ENCODE results near the gene ZNF337.

DNA sequence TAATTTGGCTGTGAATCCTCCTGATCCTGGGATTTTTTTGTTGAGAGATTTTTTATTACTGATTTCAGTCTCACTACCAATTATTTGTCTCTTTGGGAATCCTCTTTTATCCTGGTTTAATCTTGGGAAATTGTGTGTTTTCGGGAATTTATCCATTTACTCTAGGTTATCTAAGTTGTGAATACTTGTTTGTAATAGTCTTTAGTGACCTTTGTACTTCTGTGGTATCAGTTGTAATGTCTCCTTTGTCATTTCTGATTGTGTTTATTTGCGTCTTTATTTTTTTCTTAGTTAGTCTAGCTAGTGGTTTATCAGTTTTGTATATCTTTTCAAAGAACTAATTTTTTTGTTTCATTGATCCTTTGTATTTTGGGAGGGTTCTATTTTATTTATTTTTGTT, 27.3 kb upstream of the ZNF337 start:
- TF ChIP-seq, protein P1, sequence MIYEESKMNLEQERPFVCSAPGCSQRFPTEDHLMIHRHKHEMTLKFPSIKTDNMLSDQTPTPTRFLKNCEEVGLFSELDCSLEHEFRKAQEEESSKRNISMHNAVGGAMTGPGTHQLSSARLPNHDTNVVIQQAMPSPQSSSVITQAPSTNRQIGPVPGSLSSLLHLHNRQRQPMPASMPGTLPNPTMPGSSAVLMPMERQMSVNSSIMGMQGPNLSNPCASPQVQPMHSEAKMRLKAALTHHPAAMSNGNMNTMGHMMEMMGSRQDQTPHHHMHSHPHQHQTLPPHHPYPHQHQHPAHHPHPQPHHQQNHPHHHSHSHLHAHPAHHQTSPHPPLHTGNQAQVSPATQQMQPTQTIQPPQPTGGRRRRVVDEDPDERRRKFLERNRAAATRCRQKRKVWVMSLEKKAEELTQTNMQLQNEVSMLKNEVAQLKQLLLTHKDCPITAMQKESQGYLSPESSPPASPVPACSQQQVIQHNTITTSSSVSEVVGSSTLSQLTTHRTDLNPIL (CRISPR knock-in tag; IDR thresholded peaks at IDR 0.05; ENCODE audit: low read depth): no peak
- no peak for TF ChIP-seq BACH2 (CRISPR knock-in tag; IDR thresholded peaks at IDR 0.05; ENCODE audit: borderline replicate concordance)
- TF ChIP-seq TCF4 (CRISPR knock-in tag; IDR thresholded peaks at IDR 0.05; ENCODE audit: borderline replicate concordance): no peak

All from SK-N-SH treated with all-trans-retinoic acid at 6 μM for 48 hours (cell line).